ENCODE results near the gene MRGPRE.

Gene MRGPRE

DNA sequence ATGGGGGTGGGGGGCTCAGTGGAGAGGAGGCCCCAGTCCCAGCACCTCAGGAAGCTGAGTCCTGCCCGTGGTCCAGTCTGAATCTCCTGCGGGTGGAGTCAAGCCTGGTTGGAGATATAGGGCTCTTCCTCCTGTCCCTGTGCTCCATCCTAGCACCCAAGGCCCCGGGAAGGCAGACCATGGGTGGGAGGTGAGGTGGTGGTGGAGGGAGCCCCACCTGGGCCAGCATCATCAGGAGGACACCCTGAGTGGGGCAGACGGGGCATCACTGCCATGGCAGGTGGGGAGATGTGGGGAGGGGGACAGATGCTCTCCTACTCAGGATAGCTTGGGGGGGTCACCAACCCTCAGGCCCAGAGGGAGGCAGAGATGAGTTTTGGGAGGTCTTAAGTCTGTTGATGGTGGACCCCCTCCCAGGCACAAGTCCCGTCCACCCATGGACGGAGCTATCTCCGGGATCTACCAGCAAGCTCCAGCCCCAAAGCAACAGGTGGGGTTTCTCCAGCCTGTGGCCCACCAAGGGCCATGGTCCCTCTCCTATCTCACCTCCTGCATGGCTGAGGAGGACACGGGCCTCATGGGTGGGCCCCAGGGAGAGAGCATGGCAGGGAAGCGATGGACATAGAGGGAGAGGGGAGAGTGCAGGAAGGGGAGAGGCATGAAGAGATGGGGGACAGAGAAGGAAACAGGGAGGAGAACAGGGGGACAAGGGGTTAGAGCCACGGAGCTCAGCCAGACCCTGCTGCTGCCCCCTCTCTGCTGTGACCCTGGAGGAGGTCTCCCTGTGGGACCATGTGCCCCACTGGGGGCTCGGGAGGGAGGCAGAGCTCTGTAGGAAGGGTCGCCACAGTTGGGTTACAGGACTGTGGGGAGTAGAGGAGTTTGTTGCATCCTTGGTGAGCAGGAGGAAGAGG, 1.3 kb downstream of the MRGPRE start:
- no peak overlapping the region for H3K27ac Mint-ChIP-seq
- no peaks in the 10 kb centered on the region for H3K4me1 Mint-ChIP-seq
- no peak overlapping the region for H3K4me3 Mint-ChIP-seq
- H3K9me3 Mint-ChIP-seq: no peaks in the 10 kb centered on the region
- peaks cover 1% of the 10 kb centered on the region for H3K27me3 Mint-ChIP-seq
- no peaks in the 10 kb centered on the region for H3K36me3 Mint-ChIP-seq

DNA sequence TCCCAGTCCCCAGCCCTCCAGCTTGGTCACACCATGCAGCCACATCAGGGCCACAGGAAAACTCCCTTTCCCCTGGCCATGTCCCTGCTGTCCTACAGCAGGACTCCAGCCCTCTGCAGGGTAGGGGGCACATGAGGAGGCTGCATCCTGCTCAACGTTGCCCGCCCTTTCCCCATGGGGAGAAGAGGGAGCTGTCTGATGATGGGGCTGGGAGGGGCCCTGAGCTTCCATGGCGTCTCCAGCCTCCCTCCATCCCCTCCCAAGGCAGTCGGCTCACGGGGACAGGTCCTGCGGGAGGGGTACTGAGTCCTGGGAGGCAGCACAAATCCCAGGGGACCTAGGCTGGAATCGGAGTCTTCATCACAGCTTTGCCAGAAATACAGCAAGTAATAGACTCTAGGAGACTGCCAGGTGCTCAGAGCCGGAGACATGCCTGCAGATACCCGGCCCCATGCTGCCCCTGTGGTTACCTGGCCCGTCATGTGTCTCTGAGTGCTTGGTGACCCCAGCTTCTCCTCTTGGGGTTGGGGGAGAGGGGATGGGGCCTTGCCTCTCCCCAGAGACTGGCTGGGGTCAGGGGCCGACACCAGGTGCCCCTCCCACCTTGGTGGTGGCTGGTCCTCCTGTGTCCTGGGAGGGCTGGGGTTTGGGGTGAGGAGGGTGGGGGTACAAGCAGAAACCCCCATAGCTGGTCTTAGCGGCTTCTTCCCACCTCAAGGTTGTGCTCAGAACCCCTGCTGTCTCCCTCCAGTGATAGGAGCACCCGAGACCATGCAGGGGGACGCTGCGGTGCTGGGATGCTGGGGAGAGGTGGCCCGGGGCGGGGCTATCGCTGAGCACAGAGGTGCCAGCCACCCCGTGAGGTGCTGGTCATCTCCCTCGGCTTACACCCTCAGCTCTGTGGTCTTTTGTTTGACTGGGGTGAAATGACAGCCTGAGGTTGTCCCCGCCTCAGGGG, 2.3 kb downstream of the MRGPRE start:
- Mint-ChIP-seq H3K4me3 (no peak overlapping the region), H3K27ac (no peak overlapping the region), H3K9me3 (no peaks in the 10 kb centered on the region), H3K4me1 (no peaks in the 10 kb centered on the region), H3K27me3 (peaks cover 1% of the 10 kb centered on the region), H3K36me3 (no peaks in the 10 kb centered on the region)

DNA sequence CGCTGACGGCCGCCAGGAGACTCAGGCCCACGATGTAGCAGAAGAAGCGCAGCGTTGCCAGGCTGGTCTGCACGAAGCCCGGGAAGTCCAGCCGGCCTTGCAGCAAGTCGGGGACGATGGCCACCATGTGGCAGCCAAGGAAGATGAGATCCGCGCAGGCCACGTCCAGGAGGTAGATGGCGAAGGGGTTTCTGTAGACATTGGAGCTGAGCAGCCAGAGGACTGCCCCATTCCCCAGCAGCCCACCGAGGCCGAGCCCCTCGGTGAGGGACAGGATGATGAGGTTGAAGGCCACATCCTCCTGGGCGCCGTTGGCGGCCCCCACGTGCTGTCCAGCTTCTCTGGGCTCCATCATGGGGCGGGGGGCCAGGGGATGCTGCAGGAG, 3.8 kb downstream of the MRGPRE start:
- H3K4me3 Mint-ChIP-seq: no peak overlapping the region
- H3K9me3 Mint-ChIP-seq: no peaks in the 10 kb centered on the region
- peak overlapping the region; percentile 41 for H3K27ac Mint-ChIP-seq
- H3K4me1 Mint-ChIP-seq: no peaks in the 10 kb centered on the region
- no peaks in the 10 kb centered on the region for H3K36me3 Mint-ChIP-seq
- peaks cover 1% of the 10 kb centered on the region for H3K27me3 Mint-ChIP-seq

DNA sequence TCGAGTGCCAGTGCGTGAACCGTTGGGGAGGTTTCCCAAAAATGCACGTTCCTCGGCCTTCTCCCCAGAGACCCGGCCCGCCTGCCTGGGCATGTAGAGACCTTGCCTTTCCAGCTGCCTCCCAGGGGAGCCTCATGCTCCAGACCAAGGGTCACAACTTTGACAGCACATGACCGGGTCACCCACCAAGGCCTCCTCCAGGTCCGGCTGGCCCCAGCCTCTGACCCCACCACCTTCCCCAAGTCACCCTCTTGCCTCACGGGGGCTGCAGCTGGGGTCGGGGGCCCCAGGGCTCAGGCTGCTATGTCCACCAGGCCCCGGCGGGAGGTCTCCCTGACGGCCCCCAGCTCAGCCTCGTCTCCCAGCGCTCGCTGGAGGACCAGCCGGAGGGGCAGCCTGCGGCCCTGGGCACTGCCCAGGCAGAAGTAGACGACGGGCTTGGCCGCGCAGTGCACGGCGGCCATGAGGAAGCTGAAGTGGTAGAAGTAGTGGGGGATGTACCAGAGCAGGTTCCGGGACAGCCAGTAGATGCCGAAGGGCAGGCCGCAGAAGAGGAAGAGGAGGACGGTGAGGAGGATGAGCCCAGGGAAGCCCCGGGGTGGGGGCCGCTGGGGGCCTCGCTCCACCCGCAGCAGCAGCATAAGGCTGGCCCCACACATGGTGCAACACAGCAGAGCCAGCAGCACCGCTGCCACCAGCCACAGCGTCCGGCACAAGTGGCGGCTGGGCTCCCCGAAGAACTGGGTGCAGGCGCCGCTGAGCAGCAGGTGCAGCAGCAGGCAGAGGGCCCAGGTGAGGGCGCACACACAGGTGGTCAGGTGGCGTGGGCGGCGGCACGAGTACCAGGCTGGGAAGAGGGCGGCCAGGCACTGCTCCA, 4.4 kb downstream of the MRGPRE start:
- Mint-ChIP-seq H3K4me3 (no peak overlapping the region), H3K27me3 (peaks cover 1% of the 10 kb centered on the region), H3K9me3 (no peaks in the 10 kb centered on the region), H3K27ac (no peak overlapping the region), H3K36me3 (no peaks in the 10 kb centered on the region), H3K4me1 (peaks cover 6% of the 10 kb centered on the region)

DNA sequence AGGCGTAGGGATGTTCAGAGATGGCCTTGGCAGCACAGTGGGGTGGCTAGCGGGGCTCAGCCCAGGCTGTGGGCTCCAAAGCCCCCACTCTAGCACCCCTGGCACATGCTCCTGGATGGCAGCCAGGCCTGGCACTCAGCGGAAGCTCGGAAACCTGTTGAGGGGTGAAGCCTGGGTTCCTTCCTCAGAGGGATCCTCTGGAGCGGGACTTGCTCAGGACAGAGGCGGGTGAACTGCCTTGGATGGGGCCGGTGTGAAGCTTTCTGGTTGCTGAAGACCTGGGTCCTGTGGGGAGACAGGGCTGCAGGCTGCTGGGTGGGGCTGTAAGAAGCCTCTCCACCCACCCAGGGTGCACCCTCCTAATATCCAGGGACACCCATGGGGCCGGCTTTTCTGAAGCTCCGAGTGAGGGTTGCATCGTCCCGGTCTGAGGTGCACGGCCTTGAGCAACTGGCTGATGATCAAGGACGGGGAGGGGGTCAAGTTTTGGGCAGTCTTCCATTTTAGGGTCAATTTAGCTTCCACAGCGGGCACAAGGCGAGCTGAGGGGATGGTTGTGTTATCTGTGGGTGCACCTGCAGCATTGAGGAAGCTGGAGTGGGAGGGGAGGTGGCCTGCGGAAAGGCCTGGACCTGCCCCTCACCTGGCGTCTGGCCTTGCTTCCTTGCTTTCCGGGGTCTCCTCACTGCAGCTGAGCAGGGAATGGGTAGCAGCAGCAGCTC, 5.2 kb downstream of the MRGPRE start:
- Mint-ChIP-seq H3K4me3 (no peak overlapping the region), H3K27me3 (peaks cover 1% of the 10 kb centered on the region), H3K36me3 (no peaks in the 10 kb centered on the region), H3K9me3 (no peaks in the 10 kb centered on the region), H3K27ac (no peak overlapping the region), H3K4me1 (peaks cover 10% of the 10 kb centered on the region)

DNA sequence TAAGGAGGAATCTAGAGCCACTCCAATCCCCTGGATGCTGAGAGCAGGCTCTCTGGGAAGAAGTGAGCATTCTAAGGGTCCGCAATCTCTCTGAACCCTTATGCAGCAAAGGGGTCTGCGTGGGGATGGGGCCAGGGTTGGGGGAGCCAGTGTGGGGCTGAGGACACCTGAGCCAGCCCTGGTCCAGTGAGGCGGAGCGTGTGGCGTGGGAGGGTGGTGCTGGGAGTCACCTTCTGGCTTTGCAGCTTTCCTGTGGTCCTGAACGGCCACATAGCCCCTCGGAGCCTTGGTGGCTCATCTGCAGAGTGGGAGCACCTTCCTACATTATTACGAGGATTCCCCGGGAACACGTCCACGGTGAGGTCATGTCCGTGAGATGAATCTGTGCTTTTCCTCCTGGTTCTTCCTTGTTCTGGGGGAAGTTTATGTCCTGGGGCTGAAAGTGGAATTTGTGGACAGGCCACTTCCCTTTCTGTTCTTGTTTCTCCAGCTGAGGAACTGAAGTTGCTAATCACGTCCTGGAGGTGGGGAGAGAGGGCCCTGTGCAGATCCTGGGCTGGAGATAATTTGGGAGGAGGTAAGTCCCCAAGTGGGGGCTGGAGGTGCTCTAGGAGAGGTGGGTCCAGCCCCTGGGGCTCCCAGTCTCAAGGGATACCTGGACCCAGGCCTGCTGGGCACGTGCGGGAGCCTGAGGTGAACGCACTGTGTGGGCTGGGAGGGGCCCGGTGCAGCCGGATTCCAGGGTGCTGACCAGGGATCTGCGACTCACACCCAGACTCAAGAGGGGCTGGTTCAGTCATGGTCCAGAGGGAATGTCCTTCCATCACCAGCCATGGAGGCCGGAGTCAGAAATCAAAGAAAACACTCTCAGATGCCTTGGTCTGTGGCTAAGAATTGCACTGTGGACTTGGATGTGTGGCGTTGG, 6.1 kb downstream of the MRGPRE start:
- H3K27me3 Mint-ChIP-seq: peaks cover 1% of the 10 kb centered on the region
- peaks cover 10% of the 10 kb centered on the region for H3K4me1 Mint-ChIP-seq
- H3K9me3 Mint-ChIP-seq: no peaks in the 10 kb centered on the region
- H3K27ac Mint-ChIP-seq: no peak overlapping the region
- no peak overlapping the region for H3K4me3 Mint-ChIP-seq
- H3K36me3 Mint-ChIP-seq: no peaks in the 10 kb centered on the region

DNA sequence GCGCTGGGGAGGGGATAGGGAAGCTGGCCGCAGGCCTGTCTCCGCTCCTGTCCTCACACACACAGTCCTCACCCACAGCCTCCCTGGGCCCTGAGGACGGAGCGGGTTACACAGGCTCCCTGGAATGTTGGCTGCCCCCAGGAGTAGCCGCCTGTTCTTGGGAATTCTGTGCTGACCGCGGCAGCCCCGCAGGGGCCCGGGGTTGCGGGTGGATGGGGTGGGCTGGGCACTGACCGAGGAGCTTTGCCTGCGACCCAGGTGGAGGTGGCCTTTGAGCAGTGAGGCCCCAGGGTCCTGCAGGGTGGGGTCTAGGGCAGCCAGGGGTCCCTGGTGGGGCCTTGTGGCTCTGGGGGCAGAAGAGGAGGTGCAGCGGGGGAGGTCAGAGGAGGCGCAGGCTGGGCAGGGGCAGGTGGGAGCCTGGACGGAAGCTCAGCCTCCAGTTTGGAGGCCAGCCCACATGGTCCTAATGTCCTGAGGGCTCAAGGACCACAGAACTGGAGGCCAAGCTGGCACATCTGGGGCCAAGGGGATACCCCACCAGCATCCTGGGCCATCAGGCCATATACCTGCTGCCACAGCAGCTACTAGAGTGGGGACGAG, 7.0 kb downstream of the MRGPRE start:
- H3K27ac Mint-ChIP-seq: no peak overlapping the region
- peaks cover 10% of the 10 kb centered on the region for H3K4me1 Mint-ChIP-seq
- no peaks in the 10 kb centered on the region for H3K36me3 Mint-ChIP-seq
- no peaks in the 10 kb centered on the region for H3K9me3 Mint-ChIP-seq
- no peak overlapping the region for H3K4me3 Mint-ChIP-seq
- peaks cover 1% of the 10 kb centered on the region for H3K27me3 Mint-ChIP-seq

DNA sequence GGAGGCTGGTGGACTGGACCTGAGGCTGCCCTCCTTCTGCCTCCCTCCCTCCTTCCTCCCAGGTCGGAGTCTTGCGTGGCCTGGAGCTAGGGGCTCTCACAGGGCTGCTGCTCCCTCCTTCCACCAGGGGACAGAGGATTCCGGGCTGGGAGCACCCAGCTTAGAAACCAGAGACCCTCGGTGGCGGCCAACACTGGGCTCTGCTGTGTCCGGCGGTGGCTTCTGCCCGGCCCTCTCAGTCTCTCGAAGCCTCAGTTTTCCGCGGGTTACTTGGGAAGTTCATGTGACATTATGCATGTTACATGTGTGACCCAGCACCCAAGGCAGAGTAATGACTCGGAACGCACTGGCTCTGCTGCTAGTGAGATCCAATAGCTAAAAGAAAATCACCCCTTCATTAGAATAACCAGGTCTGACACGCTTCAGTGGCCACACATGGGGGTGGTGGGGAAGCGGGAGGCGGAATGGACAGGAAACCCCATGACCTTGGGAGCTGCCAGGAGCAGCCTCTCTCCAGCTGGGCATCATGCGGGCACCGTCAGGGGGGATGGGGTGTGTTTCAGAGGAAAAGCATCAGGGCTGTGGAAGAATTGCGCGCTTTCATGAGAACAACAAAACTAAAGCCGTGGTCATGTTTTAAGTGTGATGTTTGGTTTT, 7.7 kb downstream of the MRGPRE start:
- Mint-ChIP-seq H3K36me3 (no peaks in the 10 kb centered on the region), H3K4me3 (no peak overlapping the region), H3K27me3 (peaks cover 1% of the 10 kb centered on the region), H3K4me1 (peaks cover 10% of the 10 kb centered on the region), H3K27ac (no peak overlapping the region), H3K9me3 (no peaks in the 10 kb centered on the region)

DNA sequence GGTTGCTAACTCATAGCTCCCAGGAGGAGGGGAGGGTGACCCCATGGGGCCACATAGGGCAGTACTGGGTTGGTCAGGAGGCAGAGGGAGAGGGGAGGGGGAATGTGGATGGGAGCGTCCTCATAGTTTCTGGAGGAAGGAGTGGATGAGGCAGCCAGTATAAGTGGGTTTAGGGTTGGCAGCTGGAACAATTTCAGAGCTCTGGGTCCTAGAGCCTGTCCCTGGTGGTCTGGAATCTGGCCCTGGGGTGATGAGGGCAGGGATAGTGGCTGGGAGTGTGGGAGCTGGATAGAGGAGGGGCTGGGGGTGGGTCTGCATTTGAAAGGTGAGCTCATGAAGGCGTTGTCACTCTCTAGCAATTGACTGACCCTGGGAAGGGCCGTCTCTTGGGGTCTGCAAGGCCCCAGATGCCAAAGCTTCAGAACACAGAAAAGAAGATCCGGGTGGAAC, 8.3 kb downstream of the MRGPRE start:
- no peaks in the 10 kb centered on the region for H3K9me3 Mint-ChIP-seq
- H3K27ac Mint-ChIP-seq: no peak overlapping the region
- peaks cover 10% of the 10 kb centered on the region for H3K4me1 Mint-ChIP-seq
- no peaks in the 10 kb centered on the region for H3K36me3 Mint-ChIP-seq
- peaks cover 1% of the 10 kb centered on the region for H3K27me3 Mint-ChIP-seq
- H3K4me3 Mint-ChIP-seq: no peak overlapping the region

DNA sequence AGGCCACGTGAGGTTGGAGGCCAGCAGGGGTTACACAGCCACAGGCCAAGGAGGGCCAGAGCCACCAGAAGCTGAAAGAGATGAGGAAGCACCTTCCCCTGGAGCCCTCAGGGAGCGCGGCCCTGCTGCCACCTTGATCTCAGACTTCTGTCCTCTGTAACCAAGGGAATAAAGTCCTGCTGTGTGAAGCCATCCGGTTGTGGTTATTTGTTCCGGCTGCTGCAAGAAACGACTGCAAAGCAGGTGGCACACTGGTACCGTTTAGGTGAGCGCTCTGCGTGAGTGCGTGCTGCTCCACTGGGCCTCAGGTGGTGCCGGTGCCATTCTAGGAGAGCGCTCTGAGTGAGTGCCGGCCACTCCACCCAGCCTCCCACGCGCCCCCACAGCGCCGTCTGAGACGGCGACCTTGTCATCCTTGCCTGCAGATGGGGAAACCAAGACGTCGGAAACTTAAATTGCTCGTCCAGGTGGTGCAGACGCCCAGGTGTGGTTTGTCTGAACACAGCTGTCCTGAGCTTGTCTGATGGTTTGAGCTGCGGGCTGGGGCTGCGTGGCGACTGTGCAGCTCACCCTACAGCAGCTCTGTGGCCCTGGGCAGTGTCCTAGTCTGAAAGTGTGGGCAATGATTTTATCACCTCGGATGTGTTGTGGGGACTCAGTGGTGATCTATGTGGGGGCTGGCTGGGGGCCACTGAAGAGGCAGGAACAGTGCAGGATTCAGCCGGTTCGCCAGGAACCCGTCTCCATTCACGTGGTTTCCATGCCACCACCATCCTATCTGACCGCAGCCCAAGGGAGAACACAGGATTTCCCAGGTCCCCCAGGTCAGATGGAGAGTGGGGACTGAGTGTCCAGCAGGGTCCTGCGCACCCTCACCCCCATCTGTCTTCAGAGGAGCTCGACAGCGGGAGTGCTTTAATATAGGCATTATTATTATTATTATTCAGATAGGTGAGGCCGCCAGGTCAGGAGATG, 9.0 kb downstream of the MRGPRE start:
- Mint-ChIP-seq H3K36me3 (no peaks in the 10 kb centered on the region), H3K4me1 (peaks cover 10% of the 10 kb centered on the region), H3K9me3 (no peaks in the 10 kb centered on the region), H3K27me3 (peaks cover 1% of the 10 kb centered on the region), H3K4me3 (no peak overlapping the region), H3K27ac (no peak overlapping the region)

DNA sequence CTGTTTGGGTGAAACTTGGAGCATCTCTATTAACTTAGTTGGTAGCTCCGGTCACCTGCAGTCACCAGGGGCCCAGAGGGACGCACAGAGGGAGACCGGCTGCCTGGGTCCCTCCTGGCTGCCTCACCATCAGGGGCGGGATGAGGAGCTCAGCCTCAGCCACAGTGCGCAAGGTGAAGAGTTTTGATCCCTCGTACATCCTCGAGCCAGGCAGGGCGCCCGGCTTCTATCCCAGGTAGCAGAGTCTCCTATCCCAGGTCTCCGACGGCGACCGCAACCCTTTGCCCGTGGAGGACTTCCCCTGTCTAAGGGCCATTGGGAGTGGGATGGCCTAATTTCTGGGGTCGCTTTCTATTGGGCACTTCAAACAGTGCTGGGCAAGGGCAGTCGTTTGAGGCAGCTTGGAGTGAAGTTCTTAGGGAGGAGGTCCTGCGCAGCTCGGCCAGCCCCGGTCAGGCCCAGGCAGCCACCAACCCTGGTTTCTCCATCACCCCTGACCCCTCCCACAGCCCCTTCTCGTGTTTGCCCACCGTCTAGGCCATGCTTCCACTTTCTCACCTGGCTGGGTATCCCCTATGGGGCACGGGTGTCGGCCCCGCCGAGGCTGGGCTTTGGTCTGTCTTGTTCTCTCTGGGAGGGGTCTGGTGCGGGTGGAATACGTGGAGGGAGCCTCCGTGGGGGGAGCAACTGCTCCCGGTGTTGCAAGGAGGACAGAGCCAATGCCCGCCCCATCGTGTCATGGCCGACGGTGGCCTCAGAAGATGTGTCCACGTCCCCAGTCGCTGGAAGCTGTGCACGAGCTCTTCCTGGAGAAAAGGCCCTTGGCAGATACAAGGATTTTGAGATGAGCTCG, 10.0 kb downstream of the MRGPRE start:
- H3K27me3 Mint-ChIP-seq: peaks cover 1% of the 10 kb centered on the region
- H3K4me3 Mint-ChIP-seq: no peak overlapping the region

More for the DNA sequence above, 10.0 kb downstream of the MRGPRE start:
- Mint-ChIP-seq H3K27ac (no peak overlapping the region), H3K36me3 (no peaks in the 10 kb centered on the region), H3K4me1 (peaks cover 10% of the 10 kb centered on the region), H3K9me3 (no peaks in the 10 kb centered on the region)

All from activated naive CD4-positive, alpha-beta T cell treated with anti-CD3 and anti-CD28 coated beads, Interleukin-2, amount 50 U/mL, for 24 hours (primary cell).